ENCODE results near the gene MICAL3.
"Not testable (repeated sequence)": the region's sequence is repeated elsewhere in the genome, so short reads cannot be mapped to it uniquely, and the experiment has no call there.

The MICAL3 gene

DNA sequence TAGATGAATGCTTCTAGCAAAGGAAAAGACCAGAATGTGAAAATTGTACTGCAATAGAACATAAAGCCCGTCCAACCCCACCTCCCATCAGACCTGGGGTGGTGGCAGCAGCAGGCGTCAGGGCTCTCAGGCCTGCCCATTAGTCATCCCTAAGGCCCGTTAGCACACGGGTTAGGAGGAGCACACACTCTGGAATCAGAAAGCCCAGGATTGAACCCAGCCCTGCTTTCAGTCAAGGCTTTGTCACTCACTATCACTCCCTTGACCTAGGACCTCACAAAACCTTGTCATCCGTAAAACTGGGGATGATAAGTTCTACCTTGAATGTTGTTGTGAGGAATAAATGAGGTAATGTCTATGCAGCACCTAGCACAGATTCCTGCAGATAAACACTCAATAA lies 26.9 kb downstream of the MICAL3 start:
- no peaks in the 10 kb centered on the region for H3K9me3 ChIP-seq (ENCODE audit: severe bottlenecking)
- no peak for ATAC-seq (ENCODE audit: low read depth)
- H3K27me3 ChIP-seq (ENCODE audit: insufficient read depth, poor library complexity, severe bottlenecking), result no peaks in the 10 kb centered on the region
- TF ChIP-seq CTCF (IDR thresholded peaks at IDR 0.05; ENCODE audit: poor library complexity, severe bottlenecking), result no peak
- H3K27ac ChIP-seq (ENCODE audit: poor library complexity, severe bottlenecking), result peak overlapping the region; percentile 23
- DNase-seq (ENCODE audit: low spot score), result no peak
- peaks cover 22% of the 10 kb centered on the region for H3K4me1 ChIP-seq (ENCODE audit: insufficient read depth, poor library complexity, severe bottlenecking)
- peaks cover 4% of the 10 kb centered on the region; the same call in 1 of the 2 replicates for H3K36me3 ChIP-seq (ENCODE audit: low read depth)
- no peak overlapping the region for H3K4me3 ChIP-seq (ENCODE audit: severe bottlenecking)

DNA sequence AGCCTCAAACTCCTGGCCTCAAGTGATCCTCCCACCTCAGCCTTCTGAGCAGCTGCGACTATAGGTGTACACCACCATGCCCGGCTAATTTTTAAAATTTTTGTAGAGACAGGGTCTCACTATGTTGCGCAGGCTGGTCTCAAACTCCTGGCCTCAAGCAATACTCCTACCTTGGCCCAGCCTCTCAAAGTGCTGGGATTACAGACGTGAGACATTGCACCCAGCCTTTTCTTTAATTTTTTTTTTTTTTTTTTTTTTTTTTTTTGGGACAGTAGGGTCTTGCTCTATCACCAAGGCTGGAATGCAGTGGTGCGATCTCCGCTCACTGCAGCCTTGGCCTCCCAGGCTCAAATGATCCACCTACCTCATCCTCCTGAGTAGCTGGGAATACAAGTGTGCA lies 29.1 kb downstream of the MICAL3 start:
- ATAC-seq (ENCODE audit: low read depth); H3K4me3 ChIP-seq (ENCODE audit: severe bottlenecking); H3K36me3 ChIP-seq (ENCODE audit: low read depth); H3K27ac ChIP-seq (ENCODE audit: poor library complexity, severe bottlenecking); H3K27me3 ChIP-seq (ENCODE audit: insufficient read depth, poor library complexity, severe bottlenecking); DNase-seq (ENCODE audit: low spot score); H3K9me3 ChIP-seq (ENCODE audit: severe bottlenecking): not testable (repeated sequence)
- peaks cover 18% of the 10 kb centered on the region for H3K4me1 ChIP-seq (ENCODE audit: insufficient read depth, poor library complexity, severe bottlenecking)

DNA sequence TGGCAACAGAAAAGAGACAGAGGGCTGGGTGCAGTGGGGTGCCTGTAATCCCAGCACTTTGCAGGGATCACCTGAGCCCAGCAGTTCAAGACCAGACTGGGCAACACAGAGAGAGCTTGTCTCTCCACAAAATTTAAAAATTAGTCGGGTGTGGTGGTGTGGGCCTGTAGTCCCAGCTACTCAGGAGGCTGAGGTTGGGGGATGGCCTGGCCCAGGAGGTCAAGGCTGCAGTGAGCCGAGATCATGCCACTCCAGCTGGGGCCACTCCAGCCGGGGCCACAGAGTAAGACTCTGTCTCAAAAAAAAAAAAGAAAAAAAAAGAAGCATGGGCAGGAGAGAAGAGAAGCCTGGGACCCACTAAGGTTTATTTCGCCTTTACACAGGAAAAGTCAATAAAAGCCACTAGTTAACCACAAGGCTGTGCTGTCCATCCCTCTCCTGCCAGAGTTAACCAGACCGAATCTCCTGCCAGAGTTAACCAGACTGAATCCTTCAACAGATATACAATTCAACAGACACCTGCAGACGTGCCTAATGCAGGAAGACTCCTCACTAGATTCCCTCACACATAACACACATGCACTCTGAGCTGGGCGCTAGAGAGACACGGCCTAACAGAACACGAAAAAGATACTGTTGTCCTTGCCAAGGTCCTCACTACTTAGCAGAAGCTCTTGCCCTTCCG lies 29.8 kb downstream of the MICAL3 start:
- ATAC-seq (ENCODE audit: low read depth), result no peak

GRCh38 chr22:17992976-17993375 lies 31.4 kb downstream of the MICAL3 start:
- not testable (repeated sequence) for H3K27me3 ChIP-seq (ENCODE audit: insufficient read depth, poor library complexity, severe bottlenecking); H3K9me3 ChIP-seq (ENCODE audit: severe bottlenecking); H3K36me3 ChIP-seq (ENCODE audit: low read depth); H3K27ac ChIP-seq (ENCODE audit: poor library complexity, severe bottlenecking); DNase-seq (ENCODE audit: low spot score); H3K4me3 ChIP-seq (ENCODE audit: severe bottlenecking); ATAC-seq (ENCODE audit: low read depth)
- peaks cover 23% of the 10 kb centered on the region for H3K4me1 ChIP-seq (ENCODE audit: insufficient read depth, poor library complexity, severe bottlenecking)

More for the DNA sequence above, 29.8 kb downstream of the MICAL3 start:
- no peaks in the 10 kb centered on the region for H3K9me3 ChIP-seq (ENCODE audit: severe bottlenecking)
- H3K36me3 ChIP-seq (ENCODE audit: low read depth), result no peaks in the 10 kb centered on the region
- no peak for TF ChIP-seq CTCF (IDR thresholded peaks at IDR 0.05; ENCODE audit: poor library complexity, severe bottlenecking)
- DNase-seq (ENCODE audit: low spot score), result no peak
- H3K27ac ChIP-seq (ENCODE audit: poor library complexity, severe bottlenecking), result no peak overlapping the region
- H3K4me3 ChIP-seq (ENCODE audit: severe bottlenecking), result no peak overlapping the region
- peaks cover 13% of the 10 kb centered on the region for H3K4me1 ChIP-seq (ENCODE audit: insufficient read depth, poor library complexity, severe bottlenecking)
- no peaks in the 10 kb centered on the region for H3K27me3 ChIP-seq (ENCODE audit: insufficient read depth, poor library complexity, severe bottlenecking)

DNA sequence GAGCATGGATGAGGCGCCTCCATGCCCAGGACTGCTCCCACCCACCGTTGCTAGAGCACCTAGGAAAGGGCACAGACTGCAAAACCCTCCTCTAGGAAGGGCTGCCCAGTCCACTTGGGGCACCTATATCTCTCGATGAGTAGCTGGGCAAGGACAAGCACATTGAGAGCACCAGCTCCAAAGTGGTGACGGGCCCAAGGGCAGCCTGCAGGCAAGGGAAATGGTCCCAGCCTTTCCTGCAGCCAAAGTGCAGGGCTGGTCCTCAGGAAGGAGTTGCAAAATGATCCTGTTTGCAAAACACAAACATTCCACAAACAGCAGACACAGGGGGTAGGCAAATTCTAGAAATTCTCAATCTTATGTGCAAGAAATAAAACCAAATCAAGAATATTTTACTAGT lies 32.4 kb downstream of the MICAL3 start:
- not testable (repeated sequence) for ATAC-seq (ENCODE audit: low read depth); H3K9me3 ChIP-seq (ENCODE audit: severe bottlenecking); H3K27me3 ChIP-seq (ENCODE audit: insufficient read depth, poor library complexity, severe bottlenecking); H3K27ac ChIP-seq (ENCODE audit: poor library complexity, severe bottlenecking); DNase-seq (ENCODE audit: low spot score); H3K36me3 ChIP-seq (ENCODE audit: low read depth); H3K4me3 ChIP-seq (ENCODE audit: severe bottlenecking)
- H3K4me1 ChIP-seq (ENCODE audit: insufficient read depth, poor library complexity, severe bottlenecking), result peaks cover 19% of the 10 kb centered on the region

GRCh38 chr22:17990942-17991341 lies 33.4 kb downstream of the MICAL3 start:
- no peak overlapping the region for H3K4me3 ChIP-seq (ENCODE audit: severe bottlenecking)
- no peak overlapping the region for H3K27ac ChIP-seq (ENCODE audit: poor library complexity, severe bottlenecking)
- DNase-seq (ENCODE audit: low spot score) (no peak), ATAC-seq (ENCODE audit: low read depth) (no peak)
- no peak for TF ChIP-seq CTCF (IDR thresholded peaks at IDR 0.05; ENCODE audit: poor library complexity, severe bottlenecking)
- no peaks in the 10 kb centered on the region for H3K27me3 ChIP-seq (ENCODE audit: insufficient read depth, poor library complexity, severe bottlenecking)
- H3K36me3 ChIP-seq (ENCODE audit: low read depth), result no peaks in the 10 kb centered on the region
- no peaks in the 10 kb centered on the region for H3K9me3 ChIP-seq (ENCODE audit: severe bottlenecking)
- peaks cover 30% of the 10 kb centered on the region for H3K4me1 ChIP-seq (ENCODE audit: insufficient read depth, poor library complexity, severe bottlenecking)
